GM12801 (cell line): ENCODE results near the gene HSD17B12.

ENCODE experiments used
- TF ChIP-seq, protein P1 (sequence below): IDR thresholded peaks from one replicate; pipeline ENCODE4 v1.5.1; 2011; ENCODE audit warnings: control low read depth; ENCODE audit not compliant: insufficient read length; ENCODE audit errors: extremely low read depth

Gene HSD17B12

DNA sequence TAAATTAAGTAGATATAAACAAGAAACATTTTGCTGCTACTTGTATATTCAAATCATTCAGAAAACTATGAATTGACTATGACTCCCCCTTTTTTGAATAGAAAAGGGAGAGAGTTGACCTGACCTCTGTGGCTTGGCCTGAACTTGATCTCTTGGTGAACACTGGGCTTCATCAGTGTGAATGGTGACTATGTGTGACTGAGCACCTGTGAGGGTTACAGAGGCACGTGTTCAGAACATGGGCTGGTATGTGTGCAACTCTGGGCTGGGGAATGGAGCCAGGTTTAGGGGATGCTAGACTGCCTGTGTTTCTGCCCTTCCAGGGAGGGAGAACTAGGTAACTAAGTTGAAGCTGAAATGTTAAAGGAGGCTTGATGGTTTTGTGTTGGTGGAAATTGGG lies 29.2 kb downstream of the HSD17B12 start:
- TF ChIP-seq, protein P1, sequence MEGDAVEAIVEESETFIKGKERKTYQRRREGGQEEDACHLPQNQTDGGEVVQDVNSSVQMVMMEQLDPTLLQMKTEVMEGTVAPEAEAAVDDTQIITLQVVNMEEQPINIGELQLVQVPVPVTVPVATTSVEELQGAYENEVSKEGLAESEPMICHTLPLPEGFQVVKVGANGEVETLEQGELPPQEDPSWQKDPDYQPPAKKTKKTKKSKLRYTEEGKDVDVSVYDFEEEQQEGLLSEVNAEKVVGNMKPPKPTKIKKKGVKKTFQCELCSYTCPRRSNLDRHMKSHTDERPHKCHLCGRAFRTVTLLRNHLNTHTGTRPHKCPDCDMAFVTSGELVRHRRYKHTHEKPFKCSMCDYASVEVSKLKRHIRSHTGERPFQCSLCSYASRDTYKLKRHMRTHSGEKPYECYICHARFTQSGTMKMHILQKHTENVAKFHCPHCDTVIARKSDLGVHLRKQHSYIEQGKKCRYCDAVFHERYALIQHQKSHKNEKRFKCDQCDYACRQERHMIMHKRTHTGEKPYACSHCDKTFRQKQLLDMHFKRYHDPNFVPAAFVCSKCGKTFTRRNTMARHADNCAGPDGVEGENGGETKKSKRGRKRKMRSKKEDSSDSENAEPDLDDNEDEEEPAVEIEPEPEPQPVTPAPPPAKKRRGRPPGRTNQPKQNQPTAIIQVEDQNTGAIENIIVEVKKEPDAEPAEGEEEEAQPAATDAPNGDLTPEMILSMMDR = no peak

DNA sequence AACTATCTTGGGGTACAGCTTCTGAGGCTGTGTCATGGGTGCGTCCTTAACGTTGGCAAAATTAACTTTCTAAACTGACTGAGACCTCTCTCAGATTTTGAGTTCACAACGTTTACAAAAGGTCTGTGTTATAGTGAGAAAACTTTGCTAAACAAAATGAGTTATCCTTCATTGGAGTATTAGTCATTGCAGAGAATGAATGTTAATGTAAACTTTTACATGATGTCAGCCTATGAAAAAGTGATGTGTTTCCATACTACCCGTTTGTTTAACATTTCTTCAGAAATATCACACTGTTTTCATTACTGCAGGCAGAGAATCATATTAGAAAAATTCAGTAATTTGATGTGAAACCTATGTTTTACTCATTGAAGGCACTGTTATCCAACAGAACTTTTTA lies 32.1 kb downstream of the HSD17B12 start:
- TF ChIP-seq, protein P1 = no peak

DNA sequence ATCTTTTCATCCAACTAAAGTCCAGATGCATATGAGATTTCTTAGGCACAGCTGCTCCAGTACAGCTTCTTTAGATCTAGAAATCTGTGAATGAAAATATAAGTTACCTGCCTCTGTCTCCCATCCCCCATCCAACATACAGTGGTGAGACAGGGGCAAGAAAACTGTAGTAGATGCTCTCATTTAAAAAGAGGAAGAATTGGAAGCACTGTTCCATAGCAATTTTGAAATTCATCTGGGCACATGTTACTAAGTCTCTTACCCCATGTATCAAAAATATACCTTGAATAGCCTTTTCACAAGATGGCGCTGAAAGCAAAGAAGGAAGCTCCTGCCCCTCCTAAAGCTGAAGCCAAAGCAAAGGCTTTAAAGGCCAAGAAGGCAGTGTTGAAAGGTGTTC lies 37.8 kb downstream of the HSD17B12 start:
- TF ChIP-seq, protein P1 = no peak

DNA sequence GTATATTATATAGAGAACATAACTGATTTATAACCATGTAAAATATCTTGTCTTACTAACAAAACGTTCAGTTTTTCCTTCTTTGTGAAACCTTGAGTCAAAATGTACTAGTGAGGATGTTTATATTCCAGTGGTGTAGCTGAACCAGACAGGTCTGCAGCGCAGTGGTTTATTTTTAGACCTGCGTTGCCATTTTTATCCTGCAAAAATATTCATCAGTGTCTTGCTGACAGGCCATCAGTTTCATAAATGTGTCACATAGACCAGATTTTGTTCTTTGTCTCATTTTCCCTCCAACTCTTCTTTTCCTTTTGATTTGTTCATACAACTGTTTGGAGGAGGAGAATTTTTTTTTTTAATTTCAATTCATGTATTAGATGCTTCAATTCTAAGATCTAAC lies 43.1 kb downstream of the HSD17B12 start:
- TF ChIP-seq, protein P1 = no peak

DNA sequence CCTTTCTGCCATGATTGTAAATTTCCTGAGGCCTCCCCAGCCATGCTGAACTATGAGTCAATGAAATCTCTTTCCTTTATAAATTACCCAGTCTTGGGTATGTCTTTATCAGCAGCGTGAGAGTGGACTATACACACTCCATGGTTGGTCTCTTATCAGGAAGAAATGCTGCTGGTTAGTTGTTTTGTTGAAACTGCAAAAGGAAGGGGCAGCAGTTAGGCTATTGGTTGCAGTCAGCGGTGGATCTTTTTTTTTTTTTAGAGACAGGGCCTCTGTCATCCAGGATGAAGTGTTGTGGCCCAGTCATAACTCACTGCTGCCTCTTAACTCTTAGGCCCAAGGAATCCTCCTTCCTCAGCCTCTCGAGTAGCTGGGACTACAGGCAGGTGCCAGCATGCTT lies 51.7 kb downstream of the HSD17B12 start:
- TF ChIP-seq, protein P1 = no peak

DNA sequence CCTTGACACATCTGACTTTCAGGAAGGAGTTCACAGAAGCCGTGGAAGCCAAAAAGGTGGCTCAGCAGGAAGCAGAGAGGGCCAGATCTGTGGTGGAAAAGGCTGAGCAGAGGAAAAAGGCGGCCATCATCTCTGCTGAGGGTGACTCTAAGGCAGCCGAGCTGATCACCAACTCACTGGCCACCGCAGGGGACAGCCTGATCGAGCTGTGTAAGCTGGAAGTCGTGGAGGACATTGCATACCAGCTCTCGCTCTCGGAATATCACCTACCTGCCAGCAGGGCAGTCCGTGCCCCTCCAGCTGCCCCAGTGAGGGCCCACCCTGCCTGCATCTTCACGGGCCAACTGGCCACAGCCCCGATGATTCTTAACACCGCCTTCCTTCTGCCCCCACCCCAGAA lies 53.7 kb downstream of the HSD17B12 start:
- TF ChIP-seq, protein P1 = no peak

DNA sequence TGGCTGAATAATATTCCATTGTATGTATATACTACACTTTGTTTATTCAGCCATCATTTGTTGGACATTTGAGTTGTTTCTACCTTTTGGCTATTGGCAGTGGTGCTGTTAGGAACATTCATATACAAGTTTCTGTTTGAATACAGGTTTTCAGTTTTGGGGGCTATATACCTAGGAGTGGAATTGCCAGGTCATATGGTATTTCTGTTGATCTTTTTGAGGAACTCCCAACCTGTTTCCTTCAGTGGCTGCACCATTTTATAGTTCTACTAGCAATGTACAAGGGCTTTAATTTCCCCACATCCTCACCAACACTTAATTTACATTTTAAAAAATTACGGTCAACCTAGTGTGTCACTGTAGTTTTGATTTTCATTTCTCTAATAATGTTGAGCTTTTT lies 54.6 kb downstream of the HSD17B12 start:
- TF ChIP-seq, protein P1 = no peak

DNA sequence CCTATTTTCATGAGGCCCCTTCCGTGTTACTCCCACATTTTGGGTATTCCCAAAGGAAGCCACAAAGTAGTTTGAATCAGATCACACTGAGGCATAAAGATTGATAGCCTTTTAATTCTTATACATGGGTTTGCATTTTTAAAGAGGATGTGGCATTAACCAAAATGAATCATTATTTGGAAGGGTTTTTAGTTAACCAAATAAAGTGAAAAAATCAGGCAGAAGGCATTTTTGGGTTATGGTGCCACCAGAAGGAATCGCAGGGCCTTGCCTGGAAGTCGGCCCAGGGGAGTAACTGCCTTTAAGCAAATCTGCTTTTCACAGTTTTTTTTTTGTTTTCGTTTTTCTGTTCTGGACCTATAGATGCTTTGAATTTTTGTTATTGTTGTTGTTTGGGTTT lies 55.4 kb downstream of the HSD17B12 start:
- TF ChIP-seq, protein P1 = no peak
